C4-2B (cell line): ENCODE measurements around the gene RAB31.

ENCODE experiments used
- CTCF ChIP-seq: fragments of 450-650 bp; conservative IDR thresholded peaks from 2 replicates; pipeline ENCODE4 v1.5.1; 2017; ENCODE audit warnings: mild to moderate bottlenecking
- ZFX ChIP-seq: fragments of 450-650 bp; IDR thresholded peaks from 2 replicates; pipeline ENCODE4 v1.6.1; 2017

DNA sequence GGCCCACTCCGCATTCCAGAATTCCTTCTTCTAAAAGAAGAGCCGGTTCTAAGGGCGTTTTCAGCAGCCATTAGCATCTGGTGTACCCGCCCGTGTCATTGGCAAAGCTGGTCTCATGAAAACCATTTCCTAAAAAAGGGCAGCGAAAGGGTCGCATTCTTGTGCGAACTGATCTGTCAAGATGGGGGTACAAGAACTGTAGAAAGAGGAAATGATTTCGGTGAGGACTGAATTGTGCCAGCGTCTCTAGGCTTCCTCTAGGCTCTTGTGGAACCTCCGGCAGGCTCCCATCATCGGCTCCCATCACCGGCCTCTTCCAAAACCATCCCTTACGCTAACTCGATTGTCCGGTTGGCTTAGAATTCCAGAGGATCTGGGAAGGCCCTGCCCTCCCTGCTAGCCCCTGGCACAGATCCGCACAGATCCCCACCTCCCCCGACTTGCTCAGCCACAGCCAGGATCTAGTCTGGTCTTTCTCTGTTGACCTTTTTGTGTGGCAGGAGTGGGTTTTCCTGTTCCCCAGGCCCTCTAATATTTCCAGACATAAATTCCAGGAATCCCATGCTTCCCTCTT, 1.3 kb downstream of the RAB31 start:
- TF ChIP-seq CTCF, result no peak
- no peak for TF ChIP-seq ZFX
